GM03348 (cell line): ENCODE results near the gene F10.
"Not testable (repeated sequence)": the region's sequence is repeated elsewhere in the genome, so short reads cannot be mapped to it uniquely, and the experiment has no call there.

Experiments used
- DNase-seq: peaks from one replicate; pipeline ENCODE4 v3.0.0; 2012; ENCODE audit warnings: low spot score

Gene F10

GRCh38 chr13:113102302-113102701 lies 20.3 kb upstream of the F10 start:
- not testable (repeated sequence) for DNase-seq

GRCh38 chr13:113102727-113103126 lies 19.9 kb upstream of the F10 start:
- DNase-seq, result no peak

DNA sequence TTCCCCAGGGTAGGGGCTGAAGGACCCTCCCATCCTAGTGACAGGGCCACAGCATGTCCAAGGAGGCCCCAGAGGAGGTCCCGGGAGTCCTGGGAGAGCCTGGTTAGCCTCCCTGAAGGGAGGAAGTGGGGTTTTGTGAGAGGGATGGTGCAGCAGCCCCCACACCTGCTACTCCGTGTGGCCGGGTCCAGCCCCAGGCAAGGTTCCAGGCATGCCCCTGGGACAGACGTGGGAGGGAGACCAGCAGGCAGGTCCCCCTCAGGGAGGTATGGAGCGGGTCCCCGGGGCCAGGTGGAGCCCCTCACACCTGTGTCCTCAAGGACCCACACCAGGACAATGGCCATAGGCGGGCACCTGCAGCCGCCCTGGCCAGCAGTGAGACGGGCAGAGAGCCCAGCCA lies 19.0 kb upstream of the F10 start:
- no peak for DNase-seq

DNA sequence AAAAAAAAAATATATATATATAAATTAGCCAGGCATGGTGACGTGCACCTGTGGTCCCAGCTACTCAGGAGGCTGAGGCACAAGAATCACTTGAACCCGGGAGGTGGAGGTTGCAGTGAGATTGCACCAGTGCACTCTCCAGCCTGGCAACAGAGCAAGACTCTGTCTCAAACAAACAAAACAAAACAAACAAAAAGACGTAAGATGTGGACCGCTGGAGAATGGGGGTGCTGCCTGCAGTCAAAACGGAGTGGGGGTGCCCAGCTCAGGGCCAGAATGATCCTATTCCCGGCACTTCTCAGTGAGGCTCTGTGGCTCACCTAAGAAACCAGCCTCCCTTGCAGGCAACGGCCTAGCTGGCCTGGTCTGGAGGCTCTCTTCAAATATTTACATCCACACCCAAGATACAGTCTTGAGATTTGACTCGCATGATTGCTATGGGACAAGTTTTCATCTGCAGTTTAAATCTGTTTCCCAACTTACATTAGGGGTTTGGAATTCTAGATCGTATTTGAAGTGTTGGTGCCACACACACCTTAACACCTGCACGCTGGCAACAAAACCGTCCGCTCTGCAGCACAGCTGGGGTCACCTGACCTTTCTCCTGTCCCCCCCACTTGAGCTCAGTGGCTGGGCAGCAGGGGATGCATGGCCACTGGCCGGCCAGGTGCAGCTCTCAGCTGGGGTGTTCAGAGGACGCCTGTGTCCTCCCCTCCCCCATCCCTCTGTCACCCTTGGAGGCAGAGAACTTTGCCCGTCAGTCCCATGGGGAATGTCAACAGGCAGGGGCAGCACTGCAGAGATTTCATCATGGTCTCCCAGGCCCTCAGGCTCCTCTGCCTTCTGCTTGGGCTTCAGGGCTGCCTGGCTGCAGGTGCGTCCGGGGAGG lies 17.3 kb upstream of the F10 start, which contains the start of gene F7:
F7 (plus strand) TSS at position 760 of the 889 bp plus-strand sequence; CDS start at position 811, 51 bp downstream.
- no peak for DNase-seq

DNA sequence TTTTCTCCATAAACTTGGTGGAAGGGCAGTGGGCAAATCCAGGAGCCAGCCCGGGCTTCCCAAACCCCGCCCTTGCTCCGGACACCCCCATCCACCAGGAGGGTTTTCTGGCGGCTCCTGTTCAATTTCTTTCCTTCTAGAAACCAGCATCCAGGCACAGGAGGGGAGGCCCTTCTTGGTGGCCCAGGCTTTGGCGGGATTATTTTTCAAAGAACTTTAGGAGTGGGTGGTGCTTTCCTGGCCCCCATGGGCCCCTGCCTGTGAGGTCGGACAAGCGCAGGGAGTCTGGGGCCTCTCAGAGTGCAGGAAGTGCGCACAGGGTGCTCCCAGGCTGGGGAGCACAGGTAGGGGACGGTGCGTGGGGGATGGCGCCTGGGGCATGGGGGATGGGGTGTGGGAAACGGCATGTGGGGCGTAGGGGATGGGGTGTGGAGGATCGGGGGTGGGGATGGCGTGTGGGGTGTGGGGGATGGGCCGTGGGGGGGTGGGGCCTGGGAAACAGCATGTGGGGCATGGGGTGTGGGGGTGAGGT lies 16.6 kb upstream of the F10 start:
- DNase-seq, result no peak

DNA sequence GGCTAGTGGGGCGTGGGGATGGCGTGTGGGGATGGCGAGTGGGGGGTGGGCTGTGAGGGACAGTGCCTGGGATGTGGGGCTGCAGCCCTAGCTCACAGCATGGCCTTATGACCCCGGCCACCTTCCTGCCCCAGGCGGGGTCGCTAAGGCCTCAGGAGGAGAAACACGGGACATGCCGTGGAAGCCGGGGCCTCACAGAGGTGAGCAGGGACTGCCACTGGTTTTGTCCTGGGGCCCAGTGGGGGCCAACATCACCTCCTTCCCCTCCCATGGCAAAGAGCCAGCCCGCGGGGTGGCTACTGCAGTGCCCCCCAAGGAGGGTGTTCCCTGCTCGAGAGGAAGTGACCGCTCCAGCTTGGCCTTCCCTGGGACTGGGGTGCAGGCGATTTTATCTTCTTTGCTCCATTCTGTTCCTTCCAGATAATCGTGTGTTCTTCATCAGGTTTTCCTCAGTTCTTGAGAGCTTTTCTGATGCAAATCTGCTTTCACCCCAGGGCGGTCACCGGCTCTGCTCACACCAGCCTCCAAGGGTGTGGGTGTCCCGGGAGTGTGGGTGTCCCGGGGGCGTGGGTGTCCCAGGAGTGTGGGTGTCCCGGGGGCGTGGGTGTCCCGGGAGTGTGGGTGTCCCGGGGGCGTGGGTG lies 15.8 kb upstream of the F10 start:
- DNase-seq, result no peak

DNA sequence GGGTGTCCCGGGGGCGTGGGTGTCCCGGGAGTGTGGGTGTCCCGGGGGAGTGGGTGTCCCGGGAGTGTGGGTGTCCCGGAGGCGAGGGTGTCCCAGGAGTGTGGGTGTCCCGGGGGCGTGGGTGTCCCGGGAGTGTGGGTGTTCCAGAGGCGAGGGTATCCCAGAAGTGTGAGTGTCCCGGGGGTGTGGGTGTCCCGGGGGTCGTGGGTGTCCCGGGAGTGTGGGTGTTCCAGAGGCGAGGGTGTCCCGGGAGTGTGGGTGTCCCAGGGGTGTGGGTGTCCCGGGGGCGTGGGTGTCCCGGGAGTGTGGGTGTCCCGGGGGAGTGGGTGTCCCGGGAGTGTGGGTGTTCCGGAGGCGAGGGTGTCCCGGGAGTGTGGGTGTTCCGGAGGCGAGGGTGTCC lies 14.1 kb upstream of the F10 start:
- not testable (repeated sequence) for DNase-seq

DNA sequence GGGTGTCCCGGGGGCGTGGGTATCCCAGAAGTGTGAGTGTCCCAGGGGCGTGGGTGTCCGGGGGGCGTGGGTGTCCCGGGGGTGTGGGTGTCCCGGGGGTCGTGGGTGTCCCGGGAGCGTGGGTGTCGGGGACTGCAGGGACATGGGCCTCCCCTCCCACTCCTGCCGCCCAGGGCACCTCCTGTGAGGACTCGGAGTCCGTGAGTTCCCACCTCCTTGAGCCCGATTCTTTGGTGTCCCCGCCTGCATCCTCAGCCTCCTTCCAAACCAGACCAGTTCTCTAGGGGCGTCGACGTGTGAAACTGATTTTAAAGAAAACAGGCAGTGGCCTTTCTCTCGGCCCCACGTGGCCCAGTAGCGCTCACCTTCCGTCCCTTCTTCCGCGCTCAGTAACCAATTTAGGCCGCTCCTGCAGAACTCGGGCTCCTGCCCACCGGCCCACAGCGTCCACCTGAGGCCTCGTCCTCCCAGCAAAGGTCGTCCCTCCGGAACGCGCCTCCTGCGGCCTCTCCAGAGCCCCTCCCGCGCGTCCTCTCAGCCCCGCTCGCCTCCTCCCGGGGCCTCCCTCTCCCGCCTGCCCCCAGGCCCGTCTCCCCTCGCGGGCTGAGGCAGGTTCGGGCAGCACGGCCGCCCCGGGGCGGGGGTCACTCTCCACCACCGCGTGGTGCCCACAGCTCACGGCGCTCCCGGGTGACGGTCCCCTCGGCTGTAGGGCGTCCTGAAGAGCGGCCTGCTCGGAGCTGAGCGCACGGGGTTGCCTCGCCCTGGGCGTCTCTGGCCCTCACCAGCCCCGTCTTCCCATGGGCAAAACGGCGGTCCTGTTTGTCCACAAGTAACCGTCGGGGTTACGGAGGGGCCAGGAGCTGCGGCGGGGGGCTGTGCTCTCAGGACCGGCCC lies 13.2 kb upstream of the F10 start:
- DNase-seq, result no peak

DNA sequence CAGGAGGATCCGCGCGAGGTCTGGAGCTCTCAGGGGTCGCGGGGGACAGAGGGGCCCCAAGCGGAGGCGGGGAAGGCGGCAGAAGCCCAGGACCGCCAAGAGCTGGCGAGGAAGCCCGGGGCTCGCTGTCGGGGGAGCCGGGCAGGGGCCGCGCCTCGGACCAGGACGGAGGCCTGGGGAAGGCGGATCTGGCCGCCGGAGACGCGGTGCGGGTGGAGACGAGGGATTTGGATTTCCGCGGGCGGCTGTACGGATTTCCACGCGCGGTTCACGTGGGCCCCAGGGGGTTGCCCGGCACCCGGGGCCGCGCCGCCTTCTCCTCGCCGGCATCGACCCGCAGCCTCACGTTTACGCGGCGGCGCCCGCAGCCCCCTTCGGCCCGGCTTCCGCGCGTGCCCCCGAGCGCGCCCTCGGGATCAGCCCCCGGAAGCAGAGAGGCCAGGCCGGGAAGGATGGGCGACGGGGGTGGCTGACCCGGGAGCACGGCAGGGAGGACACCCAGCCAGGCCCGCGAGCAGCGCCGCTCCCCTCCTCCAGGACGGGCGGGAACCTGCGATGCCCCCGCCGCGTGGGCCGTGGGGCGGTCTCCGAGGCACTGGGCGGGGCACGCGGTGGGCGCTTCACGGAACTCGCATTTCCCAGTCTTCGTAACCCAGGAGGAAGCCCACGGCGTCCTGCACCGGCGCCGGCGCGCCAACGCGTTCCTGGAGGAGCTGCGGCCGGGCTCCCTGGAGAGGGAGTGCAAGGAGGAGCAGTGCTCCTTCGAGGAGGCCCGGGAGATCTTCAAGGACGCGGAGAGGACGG lies 12.3 kb upstream of the F10 start:
- no peak for DNase-seq

GRCh38 chr13:113110852-113111315 lies 11.7 kb upstream of the F10 start:
- no peak for DNase-seq

- not testable (repeated sequence) for DNase-seq
Measured at GRCh38 chr13:113111821-113112220, 10.8 kb upstream of the F10 start.

DNA sequence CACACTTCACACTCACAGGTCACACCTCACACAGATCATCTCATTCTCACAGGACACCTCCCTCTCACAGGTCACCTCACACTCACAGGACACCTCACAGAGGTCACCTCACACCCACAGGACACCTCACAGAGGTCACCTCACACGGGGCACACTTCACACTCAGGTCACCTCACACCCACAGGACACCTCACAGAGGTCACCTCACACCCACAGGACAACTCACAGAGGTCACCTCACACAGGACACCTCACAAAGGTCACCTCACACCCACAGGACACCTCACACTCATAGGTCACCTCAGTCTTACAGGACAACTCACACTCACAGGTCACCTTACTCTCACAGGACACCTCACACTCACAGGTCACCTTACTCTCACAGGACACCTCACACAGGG lies 10.1 kb upstream of the F10 start:
- not testable (repeated sequence) for DNase-seq

DNA sequence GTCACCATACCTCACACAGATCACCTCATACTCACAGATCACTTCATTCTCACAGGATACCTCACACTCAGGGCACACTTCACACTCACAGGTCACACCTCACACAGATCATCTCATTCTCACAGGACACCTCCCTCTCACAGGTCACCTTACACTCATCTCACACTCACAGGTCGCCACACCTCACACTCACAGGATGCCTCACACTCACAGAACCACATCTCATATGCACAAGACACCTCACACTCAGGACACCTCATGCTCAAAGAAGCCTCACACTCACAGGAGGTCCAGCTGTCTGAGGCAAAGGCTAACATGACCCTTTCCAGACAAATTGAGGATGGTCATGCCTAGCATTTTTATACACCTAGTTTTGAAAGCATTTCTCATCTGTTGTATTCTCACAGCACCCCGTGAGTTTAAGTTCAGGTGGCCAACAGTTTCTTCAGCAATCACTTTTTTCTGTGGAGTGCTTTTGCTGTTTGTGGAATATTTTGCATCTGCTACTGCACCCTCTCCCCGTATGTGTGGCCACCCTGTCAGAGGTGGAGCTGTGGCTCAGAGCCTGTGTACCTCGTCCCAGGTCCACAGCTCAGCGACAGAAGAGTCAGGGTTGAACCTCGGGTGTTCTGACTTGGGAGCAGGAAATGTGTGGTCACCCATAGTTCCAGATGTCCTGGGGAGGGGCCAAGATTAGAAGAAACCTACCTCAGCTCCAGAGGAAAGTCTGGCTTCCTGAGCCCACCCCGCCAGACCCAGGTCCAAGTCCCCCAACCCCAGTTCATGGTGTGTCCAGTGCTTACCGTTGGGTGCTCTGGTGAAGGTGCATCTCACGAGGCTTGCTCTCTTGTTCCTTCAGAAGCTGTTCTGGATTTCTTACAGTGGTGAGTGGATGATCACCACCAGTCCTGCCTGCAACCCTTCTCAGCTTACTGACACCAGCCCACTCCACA lies 9.4 kb upstream of the F10 start:
- no peak for DNase-seq

DNA sequence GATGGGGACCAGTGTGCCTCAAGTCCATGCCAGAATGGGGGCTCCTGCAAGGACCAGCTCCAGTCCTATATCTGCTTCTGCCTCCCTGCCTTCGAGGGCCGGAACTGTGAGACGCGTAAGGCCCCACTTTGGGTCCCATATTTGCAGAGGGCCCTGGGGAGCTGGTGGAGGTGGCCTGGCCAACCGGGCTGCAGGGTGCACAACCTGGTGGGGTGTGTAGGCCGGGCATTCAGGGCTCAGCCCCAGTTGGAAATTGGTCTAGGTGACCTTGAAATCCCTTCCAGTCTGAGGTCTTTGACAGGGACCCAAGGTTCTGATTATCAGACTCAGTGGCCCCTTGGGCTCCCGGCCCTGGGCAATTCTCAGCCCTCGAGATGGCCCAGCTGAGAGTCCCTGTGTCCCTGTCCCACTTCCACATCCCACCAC lies 8.7 kb upstream of the F10 start:
- DNase-seq, result no peak

DNA sequence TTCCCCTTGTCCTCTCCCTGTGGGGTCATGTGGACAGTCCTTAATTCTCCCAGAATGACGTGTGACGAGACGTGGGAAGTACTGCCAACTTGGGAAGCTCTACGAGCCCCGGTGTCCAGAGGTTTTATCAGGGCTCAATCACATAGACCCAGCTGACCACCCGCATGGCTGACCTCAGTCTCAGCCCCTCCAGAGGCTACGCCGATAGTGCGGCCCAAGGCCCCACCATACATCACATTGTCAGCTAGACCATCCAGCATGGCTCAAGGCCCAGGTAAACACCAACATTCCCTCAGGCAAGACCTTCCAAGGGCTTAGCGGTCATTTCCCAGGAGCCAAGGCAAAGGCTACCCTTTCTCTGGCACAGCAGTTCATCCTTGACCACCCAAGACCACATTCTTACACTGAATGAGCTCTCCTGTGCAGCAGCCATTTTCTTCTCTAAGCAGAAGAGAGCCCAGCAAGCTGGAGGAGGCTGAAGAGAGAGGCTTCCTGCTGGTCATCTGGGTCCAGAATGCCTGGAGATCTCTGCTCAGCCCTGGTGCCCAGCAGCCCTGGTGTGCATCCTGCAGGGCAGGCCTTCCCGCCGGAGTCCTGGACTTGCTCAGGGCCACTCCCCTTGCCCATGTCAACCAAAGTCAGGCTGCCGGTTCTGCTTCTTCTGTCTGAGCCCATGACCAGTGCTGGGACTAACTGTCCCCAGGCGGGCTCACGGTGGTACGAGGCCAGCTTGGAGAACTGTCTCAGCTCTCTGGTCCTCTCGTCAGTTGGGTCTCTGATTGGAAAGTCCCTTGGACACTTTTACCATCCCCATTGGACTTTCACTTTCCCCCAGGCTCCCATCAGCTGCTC lies 7.9 kb upstream of the F10 start:
- DNase-seq, result no peak

DNA sequence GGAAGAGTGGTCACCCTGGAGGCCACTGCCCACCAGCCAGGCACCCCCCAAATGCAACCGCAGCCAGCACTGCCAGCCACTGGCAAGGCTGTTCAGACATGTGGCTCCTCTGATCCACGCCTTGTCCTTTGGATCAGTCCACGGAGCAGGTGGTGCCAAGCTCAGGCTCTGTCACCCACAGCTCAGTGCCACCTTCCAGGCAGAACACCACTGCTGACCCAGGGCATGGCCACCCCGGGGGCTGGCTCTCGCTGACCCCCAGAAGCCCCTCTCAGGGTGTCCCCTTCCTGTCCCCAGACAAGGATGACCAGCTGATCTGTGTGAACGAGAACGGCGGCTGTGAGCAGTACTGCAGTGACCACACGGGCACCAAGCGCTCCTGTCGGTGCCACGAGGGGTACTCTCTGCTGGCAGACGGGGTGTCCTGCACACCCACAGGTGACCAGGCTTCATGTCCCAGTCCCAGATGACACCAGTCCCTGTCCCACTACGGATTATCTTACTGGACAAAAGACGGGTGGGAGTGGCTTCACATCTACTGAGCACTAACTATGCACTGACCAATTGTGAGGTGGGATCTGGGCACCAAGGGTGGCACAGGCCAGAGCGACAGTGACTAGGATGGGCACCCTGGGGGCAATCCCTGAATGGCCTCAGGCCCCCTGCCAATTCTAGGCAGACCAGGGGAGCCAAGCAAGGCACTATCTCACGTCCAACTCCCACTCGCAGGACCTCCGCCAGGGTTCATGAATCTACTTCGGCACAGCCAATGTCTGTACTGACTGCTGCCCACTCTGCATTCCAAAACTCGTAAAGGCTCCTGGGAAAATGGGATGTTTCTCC lies 7.0 kb upstream of the F10 start:
- no peak for DNase-seq

DNA sequence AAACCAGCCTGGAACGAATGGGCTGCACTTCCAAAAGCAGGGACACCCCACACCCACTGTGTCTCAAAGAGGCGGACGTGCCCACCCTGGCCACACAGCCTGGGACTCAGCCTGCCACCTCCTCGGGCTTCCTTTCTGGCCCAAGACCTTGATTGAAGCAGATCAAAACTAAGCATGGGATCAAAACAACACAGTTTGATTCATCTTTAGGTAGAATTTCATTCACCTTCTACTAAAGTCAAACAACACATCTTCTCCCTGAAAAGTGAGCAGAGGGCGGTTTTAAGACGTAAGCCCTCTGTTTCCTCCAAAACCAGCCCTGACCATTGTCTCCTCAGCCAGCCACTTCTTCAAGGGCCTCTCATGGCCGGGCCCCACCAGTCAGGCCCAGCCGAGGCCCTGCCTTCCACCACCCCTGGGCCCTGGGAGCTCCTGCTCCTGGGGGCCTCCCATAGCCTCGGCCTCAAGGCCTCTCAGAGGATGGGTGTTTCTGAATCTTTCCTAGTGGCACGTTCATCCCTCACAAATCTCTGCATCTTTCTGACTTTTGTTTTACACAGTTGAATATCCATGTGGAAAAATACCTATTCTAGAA lies 6.3 kb upstream of the F10 start:
- DNase-seq, result no peak

GRCh38 chr13:113116871-113117271 lies 5.7 kb upstream of the F10 start:
- no peak for DNase-seq
